ENCODE measurements around the gene GPD1. TPM values are rescaled to one million over a fixed set of nuclear protein-coding genes. Genes with fewer than 3 reads are reported as not detected.

GPD1 gene
- total RNA-seq, 1 donor from 2014 or later, result not detected

DNA sequence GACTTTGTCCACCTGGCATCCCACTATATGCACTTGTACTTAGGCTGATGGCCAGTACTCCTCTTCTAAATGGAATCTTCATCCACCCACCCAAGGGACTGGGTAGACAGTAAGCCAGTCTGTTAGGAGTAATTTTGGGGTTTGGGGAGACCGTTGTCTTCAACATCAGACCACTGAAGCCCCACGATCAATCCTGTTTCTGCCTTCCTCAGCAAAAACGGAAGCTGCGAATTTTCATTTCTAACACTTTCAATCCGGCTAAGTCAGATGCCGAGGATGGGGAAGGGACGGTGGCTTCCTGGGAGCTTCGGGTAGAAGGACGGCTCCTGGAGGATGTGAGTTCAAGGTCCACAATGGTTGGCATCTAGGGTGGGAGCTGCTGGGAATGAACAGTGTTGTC, 16.7 kb upstream of the GPD1 start:
- DNase-seq (ENCODE audit: low read depth), result no peak
- TF ChIP-seq, protein P1, sequence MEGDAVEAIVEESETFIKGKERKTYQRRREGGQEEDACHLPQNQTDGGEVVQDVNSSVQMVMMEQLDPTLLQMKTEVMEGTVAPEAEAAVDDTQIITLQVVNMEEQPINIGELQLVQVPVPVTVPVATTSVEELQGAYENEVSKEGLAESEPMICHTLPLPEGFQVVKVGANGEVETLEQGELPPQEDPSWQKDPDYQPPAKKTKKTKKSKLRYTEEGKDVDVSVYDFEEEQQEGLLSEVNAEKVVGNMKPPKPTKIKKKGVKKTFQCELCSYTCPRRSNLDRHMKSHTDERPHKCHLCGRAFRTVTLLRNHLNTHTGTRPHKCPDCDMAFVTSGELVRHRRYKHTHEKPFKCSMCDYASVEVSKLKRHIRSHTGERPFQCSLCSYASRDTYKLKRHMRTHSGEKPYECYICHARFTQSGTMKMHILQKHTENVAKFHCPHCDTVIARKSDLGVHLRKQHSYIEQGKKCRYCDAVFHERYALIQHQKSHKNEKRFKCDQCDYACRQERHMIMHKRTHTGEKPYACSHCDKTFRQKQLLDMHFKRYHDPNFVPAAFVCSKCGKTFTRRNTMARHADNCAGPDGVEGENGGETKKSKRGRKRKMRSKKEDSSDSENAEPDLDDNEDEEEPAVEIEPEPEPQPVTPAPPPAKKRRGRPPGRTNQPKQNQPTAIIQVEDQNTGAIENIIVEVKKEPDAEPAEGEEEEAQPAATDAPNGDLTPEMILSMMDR (conservative IDR thresholded peaks at IDR 0.05; ENCODE audit: low read depth, low read length), result no peak
- H3K4me3 ChIP-seq (ENCODE audit: low read depth, low read length), result no peak overlapping the region

DNA sequence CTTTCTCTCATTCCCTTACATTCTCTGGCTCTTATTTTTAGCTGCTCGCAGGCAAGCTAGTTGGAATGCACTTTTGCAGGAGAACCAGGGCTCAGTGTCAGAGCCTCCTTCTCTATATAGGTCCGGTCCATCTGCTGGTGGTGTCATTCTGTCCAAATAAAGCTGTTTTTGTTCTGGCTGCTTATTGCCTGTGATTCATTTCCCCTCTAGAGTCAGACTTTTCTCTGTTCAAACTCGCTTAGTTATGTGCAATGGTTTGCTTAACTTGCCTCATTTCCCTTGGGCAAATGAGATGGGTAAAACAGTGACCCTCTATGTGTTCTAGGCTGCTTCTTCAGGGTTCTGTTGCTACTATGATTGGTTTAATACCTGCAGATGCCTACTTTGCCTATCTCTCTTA, 15.8 kb upstream of the GPD1 start:
- no peak for DNase-seq (ENCODE audit: low read depth)
- no peak overlapping the region for H3K4me3 ChIP-seq (ENCODE audit: low read depth, low read length)

DNA sequence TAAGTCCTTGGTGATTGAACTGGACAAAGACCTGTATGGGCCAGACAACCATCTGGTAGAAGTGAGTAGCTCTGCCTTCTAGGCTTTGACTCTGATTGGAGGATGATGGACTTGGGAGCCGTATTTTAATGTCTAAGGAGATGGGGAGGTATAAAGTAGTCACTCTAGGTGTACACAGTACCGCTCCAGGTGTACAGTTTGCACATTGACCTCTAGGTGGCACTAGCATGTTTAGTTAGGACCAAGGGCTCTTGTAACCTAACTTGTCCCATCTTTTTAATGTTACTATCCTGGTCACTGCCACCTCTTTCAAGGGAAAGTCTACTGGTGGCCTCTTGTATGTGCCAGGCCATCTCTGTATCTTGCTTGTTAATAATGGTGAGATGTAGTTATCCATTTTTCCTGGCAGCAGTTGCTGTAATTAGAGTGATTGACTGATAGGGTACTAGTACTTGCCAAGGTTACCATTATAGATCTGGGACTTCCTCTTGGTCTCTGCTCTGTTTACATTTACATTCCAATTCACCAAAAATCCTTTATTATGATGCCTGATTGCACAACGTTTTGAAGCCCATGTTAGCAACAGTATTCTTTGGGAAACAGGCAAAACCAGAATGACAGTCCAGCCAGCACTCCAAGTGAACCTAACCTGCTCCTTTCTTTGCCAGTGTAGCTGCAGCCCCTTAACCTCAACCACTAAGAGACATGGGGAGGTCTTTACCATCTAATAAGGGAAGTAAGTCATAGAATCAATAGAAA, 15.1 kb upstream of the GPD1 start:
- H3K4me3 ChIP-seq (ENCODE audit: low read depth, low read length), result no peak overlapping the region
- DNase-seq (ENCODE audit: low read depth), result no peak
- TF ChIP-seq, protein P1 (conservative IDR thresholded peaks at IDR 0.05; ENCODE audit: low read depth, low read length), result peak; percentile 91

More for the DNA sequence above, 15.8 kb upstream of the GPD1 start:
- TF ChIP-seq, protein P1 (conservative IDR thresholded peaks at IDR 0.05; ENCODE audit: low read depth, low read length), result no peak

DNA sequence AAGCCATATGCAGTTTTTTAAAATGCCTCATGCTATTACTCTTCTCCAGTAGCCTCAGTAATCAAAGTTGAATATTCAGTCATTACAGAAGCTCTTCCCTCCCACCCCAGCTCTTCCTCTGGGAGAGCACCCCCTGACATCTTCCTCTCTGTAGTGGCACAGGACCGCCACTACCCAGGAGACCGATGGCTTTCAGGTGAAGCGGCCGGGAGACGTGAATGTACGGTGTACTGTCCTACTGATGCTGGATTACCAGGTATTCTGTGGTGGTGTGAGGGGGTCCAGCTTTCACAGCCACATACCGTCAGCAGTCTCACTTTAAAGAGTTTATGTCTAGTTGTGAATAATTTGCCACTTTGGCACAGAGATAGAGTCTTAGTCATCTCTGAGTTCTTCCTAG, 14.1 kb upstream of the GPD1 start:
- DNase-seq (ENCODE audit: low read depth), result no peak
- TF ChIP-seq, protein P1 (conservative IDR thresholded peaks at IDR 0.05; ENCODE audit: low read depth, low read length), result no peak
- H3K4me3 ChIP-seq (ENCODE audit: low read depth, low read length), result no peak overlapping the region

DNA sequence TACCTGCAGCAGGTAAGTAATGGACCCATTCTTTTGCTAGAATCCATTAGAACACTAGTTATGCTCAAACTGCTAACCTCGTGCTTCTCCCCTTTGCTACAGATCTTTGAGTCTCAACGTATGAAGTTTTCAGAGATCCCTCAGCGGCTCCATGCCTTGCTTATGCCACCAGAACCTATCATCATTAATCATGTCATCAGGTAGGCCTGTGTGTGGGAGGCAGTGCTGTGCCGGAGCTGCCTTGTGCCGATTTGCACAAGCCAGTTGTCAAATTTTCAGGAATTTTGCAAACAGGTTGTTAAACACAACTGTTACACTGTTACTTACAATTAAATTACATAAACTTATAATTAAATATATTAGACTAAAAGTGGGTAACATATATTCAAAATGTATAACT, 13.4 kb upstream of the GPD1 start:
- no peak overlapping the region for H3K4me3 ChIP-seq (ENCODE audit: low read depth, low read length)
- TF ChIP-seq, protein P1 (conservative IDR thresholded peaks at IDR 0.05; ENCODE audit: low read depth, low read length), result no peak
- DNase-seq (ENCODE audit: low read depth), result no peak

DNA sequence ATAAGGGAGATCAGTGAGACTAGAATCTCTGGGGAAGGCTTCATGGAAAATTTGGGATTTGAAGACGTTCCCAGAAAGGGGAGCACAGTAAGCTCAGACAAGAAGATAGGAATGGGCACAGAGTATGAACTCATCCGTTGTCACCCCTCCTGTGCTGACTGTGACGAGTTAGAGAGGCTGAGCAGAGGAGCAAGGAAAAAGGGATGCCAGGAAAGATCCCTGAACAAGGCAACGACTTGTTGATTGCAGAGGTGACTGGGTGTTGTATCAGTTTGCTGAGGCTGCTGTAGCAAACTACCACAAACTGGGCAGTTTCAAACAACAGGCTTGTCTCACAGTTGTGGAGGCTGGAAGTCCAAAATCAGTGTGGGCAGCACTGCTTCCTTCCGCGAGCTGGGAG, 5.9 kb upstream of the GPD1 start:
- DNase-seq (ENCODE audit: low read depth), result no peak
- TF ChIP-seq, protein P1 (conservative IDR thresholded peaks at IDR 0.05; ENCODE audit: low read depth, low read length), result no peak
- H3K4me3 ChIP-seq (ENCODE audit: low read depth, low read length), result no peak overlapping the region
